GM12864 (cell line): ENCODE measurements around the gene FASN.

ENCODE experiments used
- DNase-seq: peaks from one replicate; pipeline ENCODE4 v3.0.0-alpha.2; 2011; ENCODE audit warnings: low read depth
- H3K4me3 ChIP-seq: 2 replicates; pipeline ENCODE4 v1.5.1; 2011; ENCODE audit warnings: mild to moderate bottlenecking, low read depth, low read length, control low read depth
- TF ChIP-seq, protein P1 (sequence below): IDR thresholded peaks from 2 replicates; pipeline ENCODE4 v1.5.1; 2011; ENCODE audit warnings: low read depth, mild to moderate bottlenecking, moderate library complexity, low read length, control low read depth, inconsistent platforms; ENCODE audit errors: missing control alignments

The FASN gene

DNA sequence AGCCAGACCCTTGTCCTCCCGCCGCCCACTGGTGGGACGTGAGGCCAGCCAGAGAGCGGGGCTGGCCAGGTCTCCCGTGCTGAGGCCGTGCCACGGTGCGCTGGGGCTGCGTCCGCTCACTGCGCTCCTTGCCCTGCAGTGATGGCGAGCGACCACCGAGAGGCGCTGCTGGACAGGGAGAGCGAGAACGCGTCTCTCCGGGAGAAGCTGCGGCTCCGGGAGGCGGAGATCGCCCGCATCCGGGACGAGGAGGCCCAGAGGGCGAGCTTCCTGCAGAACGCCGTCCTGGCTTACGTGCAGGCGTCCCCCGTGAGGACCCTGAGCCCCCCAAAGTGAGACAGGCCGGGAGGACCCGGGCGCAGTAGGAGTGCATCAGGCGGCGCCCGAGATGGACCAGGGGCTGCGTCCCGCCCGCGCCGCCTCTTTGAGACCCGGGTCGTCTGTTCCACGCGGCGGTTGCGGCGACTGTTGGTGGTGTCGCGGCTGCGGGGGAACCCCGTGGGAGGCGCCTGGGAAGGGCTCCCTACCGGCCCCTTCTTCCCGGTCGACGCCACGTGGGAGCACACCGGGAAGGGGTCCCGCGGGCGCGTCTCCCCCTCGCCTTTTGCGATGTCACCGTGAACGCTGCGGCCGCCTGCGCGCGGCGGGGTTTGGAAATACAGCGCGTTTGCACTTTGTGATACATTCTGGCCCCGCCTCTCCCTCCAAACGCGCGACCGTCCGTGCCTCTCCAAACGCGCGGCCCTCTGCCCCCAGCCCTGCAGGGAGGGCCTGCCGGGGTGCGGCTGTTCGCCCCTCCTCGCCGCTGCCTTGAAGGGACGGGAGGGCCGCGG lies 67.3 kb downstream of the FASN start:
- no peak for DNase-seq
- TF ChIP-seq, protein P1, sequence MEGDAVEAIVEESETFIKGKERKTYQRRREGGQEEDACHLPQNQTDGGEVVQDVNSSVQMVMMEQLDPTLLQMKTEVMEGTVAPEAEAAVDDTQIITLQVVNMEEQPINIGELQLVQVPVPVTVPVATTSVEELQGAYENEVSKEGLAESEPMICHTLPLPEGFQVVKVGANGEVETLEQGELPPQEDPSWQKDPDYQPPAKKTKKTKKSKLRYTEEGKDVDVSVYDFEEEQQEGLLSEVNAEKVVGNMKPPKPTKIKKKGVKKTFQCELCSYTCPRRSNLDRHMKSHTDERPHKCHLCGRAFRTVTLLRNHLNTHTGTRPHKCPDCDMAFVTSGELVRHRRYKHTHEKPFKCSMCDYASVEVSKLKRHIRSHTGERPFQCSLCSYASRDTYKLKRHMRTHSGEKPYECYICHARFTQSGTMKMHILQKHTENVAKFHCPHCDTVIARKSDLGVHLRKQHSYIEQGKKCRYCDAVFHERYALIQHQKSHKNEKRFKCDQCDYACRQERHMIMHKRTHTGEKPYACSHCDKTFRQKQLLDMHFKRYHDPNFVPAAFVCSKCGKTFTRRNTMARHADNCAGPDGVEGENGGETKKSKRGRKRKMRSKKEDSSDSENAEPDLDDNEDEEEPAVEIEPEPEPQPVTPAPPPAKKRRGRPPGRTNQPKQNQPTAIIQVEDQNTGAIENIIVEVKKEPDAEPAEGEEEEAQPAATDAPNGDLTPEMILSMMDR, result peak; percentile 86
- peak overlapping the region; percentile 33 for H3K4me3 ChIP-seq

DNA sequence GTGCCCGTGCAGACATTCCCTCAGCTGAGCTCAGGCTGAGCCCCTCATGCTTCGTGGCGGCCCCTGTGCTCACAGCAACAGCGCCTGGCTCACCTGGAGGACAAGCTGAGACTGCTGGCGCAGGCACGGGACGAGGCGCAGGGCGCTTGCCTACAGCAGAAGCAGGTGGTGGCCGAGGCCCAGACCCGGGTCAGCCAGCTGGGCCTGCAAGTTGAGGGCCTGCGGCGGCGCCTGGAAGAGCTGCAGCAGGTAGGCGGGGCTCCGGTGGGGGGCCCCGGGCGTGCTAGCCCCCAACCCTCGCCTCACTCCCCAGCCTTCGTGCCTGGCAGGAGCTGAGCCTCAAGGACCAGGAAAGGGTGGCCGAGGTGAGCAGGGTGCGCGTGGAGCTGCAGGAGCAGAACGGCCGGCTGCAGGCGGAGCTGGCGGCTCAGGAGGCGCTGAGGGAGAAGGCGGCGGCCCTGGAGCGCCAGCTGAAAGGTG lies 68.0 kb downstream of the FASN start:
- no peak for DNase-seq
- TF ChIP-seq, protein P1, result no peak
- no peak overlapping the region for H3K4me3 ChIP-seq

DNA sequence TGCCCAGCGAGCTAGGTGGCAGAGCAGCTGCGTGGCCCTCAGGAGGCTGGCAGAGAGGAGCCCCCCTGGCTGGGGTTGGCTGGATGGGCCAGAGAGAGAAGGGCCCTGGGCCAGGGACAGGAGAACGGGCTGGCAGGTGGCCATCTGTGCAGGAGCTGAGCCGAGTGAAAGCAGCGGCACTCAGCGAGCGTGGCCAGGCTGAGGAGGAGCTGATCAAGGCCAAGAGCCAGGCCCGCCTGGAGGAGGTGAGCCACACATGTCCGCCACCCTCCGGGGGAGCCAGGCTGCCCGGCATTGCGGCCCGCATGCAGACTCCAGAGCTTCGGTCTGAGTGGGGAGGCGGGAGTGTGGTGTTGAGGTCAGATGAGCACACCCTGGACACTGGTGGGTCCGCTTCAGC lies 68.6 kb downstream of the FASN start:
- TF ChIP-seq, protein P1, result no peak

DNA sequence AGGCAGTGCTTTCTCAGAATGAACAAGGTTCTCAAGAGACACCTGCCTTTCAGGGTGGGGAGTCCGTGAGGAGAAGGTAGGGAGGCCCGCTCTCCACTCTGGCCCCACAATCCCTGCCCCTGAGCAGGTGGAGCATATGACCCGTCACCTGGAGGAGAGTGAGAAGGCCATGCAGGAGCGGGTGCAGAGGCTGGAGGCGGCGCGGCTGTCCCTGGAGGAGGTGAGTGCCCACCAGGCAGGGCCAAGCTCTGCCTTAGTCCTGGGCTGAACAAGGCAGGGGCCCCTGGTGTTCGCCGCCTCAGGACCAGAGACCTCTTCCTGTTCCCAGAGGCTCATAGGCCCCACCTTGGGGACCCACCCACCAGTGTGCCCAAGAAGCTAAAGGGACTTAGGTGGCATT lies 69.1 kb downstream of the FASN start:
- no peak overlapping the region for H3K4me3 ChIP-seq
- no peak for DNase-seq
- TF ChIP-seq, protein P1, result no peak

More for the DNA sequence above, 68.6 kb downstream of the FASN start:
- DNase-seq, result no peak
- H3K4me3 ChIP-seq, result no peak overlapping the region
